GM12872 (cell line): ENCODE data around the gene CTNNA3.

Experiments
- CTCF ChIP-seq: IDR thresholded peaks from 3 replicates; pipeline ENCODE4 v1.5.1; 2011; ENCODE audit warnings: low read depth, mild to moderate bottlenecking, low read length, moderate library complexity; ENCODE audit not compliant: insufficient read depth

The CTNNA3 gene

DNA sequence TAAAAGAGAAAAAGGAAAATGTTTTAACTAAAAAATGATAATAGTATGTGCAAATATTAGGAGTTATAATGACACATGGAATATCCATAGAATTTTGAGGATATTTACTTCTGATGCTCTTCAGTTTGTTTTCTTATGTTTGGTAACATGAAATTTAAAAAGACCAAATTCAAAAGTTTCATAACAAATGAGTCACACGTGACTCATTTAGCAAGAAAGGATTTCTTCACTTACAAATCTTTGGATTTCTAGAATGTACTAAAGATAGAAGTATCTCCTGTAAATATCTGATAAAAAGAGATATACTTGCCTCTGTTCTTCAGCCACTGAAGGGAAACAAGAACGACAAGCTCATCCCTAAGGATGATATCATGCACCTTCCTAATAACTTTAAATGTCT is 1544.6 kb downstream of the CTNNA3 start:
- no peak for TF ChIP-seq CTCF

- no peak for TF ChIP-seq CTCF
These were observed 1547.7 kb downstream of the CTNNA3 start for GRCh38 chr10:66148312-66148711.

DNA sequence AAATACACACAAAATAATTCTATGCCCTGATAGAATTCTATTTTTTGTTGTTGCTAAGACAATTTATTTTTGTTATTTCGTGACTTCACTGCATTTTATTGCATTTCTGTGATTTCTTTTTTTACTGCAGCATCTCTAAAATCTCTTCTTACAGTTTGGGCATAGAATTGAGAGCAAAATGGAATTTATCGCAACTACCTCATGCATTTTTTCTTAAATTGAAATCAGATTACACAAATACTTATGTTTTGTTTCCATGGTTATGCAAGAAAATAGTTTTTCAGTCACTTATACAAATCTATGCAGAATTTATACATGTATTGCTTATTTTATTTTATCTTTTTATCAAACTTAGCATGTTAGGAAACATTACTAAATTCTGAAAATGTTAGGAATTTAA is 1552.0 kb downstream of the CTNNA3 start:
- TF ChIP-seq CTCF: no peak

DNA sequence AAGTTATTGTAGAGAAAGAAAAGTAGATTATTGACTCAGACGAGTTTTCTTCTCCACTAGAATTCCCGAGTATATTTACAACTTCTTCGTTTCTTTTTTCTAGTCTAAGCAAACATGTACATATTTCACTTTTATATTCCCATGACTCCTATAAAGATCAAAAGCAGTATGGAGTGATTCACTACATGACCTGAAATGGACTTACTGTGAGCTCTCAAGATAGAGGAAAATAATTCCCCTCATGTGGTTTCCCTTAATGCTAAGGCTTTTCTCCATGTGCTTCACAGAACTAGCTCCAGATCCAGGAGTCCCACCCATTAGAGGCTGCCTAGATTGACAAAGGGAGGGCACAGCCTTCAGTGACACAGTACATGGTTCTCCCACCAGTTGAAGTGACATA is 1593.2 kb downstream of the CTNNA3 start:
- TF ChIP-seq CTCF: no peak

GRCh38 chr10:66098595-66099480 is 1597.2 kb downstream of the CTNNA3 start:
- no peak for TF ChIP-seq CTCF

DNA sequence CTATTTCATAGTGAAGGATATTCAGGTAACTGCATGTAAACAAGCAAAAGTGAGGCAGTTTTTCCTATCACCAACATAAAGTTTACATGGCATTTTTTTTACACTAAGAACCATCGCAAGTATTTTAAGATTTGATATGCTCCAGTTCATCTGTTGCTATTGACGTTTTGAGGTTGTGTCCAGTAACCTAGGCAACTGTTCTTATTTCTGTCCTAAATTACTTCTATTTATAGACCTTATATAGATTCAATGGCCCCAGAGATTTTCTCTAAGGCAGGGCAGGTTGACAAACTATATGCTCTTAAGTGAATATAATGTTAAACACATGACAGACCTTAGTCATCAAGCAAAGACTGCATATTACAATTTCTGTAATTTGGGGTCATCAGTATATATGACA is 1600.4 kb downstream of the CTNNA3 start:
- no peak for TF ChIP-seq CTCF

- TF ChIP-seq CTCF: no peak
These were observed 1610.1 kb downstream of the CTNNA3 start for GRCh38 chr10:66085906-66086305.
